Activated CD4-positive, CD25-positive, alpha-beta regulatory T cell treated with anti-CD3 and anti-CD28 coated beads, Interleukin-2, amount 50 U/mL, for 24 hours (primary cell): Measurements from ENCODE around the gene PANX1.

Source experiments
- ATAC-seq, 2 donors: fragments of 150-1000 bp; cut with Tn5 transposase; one replicate each; pipeline ENCODE4 v1.10.0; 2021; ENCODE audit warnings: mild to moderate bottlenecking in 1 of 2, moderate library complexity in 1 of 2

PANX1 gene

DNA sequence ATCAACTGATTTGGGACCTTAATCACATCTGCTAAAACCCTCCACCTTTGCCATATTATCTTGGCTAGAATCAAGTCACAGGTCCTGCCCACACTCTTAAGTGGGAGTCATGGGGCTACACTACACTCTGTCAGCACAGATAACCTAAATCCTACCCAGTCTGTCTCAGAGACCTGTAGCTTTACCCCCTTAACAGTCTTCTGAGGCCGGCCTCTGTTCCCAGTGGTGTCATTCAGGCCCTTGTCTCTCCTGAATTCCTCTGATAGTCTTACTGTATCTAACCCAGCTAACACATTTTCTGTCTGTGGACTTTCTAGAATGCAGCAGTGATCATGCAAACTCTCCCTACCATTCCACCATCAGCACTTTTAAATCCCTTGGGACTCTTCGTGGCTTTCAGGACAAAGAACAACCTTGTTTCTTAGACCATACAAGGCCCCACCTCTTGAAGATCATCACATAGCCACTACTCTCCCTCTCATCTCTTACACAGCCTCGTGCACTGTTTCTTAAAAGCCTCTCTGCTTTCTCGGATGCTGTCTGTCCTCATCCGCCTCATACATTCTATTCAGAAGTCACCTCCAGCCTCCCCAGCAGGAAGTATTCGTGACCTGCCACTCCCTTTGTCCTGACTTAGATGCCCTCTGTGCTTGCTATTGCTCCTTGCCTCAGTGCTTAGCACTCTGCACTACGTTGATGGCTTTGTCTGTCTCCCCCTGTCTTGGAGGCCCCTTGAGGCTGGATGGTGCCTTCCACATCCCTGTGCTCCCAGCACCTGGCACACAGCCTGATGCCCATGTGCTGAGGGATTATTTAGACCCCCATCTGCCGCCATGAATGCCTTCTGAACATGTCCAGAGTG lies 57.9 kb downstream of the PANX1 start:
- no peak for ATAC-seq

DNA sequence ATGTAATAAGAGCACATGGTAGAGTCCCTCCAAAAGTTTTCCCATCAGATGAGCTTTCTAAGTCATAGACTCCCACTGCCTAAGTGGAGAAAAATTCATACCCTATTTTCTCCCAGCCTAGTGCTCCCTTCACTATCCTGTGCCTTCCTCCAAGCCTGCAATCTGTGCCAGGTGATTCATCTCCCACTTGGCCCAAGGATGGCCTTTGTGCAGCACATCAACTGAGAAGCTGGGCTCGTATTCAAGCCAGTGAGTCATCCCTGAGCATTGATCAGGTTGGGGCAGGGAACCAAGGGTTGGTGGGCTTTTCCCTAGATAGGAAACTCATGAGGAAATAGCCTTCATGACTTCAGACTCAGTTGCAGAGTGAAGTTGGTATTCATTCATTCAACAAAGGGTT lies 64.6 kb downstream of the PANX1 start:
- ATAC-seq, result no peak

DNA sequence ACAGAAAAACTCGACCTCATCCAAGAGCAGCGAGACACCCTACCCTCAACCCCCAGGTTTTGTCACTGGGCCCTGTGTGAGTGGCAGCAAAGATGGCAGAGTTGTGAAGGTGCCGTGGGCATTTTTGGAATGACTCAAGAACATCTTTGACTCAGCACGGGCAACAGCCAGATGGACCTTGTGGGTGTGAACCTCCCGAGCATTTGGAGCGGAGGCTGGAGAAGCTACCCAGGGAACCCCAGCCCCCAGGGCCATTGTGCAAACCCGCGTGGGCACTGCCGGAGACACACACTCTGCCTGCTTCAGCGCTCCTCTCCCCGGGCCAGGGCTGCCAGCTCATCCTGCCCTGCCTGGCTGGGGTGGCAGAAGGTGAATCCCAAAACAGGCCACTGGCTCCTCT lies 66.1 kb downstream of the PANX1 start:
- no peak for ATAC-seq

DNA sequence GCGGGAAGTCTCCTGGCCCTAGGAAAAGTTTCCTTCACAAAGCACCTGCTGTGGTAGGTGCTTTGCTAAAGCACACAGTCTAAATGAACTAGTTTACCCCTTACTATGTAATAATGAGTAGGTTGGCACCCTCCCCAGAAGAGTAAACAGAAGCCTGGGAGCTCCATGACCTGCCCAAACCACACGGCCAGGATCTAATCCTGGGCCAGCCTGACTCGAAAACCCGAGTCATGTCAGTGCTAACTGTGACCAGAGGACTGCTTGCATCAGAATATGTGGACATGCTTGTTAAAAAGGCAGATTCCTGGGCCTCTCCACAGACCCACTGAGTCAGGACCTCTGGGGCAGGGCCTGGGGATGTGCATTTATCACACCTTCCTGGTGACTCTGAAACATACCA lies 67.7 kb downstream of the PANX1 start:
- no peak for ATAC-seq

DNA sequence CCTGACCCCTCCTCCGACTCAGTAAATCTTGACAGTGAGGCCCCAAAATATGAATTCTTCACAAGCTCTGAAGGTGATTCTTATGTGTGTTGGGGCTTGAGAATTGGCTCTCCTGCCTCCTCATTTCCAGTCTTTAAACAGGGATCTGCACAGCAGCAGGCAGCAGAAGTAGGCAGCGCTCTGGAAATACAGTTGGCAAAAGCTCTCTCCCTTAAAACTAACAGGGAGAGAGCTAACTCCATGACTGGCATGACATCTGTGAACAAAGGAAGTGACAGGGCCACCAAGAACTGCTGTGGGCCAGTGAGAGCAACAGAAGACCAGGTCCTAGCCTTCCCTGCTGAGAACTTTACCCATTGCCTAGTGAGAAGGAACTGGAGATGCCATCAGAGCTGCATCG lies 70.1 kb downstream of the PANX1 start:
- ATAC-seq, result no peak

DNA sequence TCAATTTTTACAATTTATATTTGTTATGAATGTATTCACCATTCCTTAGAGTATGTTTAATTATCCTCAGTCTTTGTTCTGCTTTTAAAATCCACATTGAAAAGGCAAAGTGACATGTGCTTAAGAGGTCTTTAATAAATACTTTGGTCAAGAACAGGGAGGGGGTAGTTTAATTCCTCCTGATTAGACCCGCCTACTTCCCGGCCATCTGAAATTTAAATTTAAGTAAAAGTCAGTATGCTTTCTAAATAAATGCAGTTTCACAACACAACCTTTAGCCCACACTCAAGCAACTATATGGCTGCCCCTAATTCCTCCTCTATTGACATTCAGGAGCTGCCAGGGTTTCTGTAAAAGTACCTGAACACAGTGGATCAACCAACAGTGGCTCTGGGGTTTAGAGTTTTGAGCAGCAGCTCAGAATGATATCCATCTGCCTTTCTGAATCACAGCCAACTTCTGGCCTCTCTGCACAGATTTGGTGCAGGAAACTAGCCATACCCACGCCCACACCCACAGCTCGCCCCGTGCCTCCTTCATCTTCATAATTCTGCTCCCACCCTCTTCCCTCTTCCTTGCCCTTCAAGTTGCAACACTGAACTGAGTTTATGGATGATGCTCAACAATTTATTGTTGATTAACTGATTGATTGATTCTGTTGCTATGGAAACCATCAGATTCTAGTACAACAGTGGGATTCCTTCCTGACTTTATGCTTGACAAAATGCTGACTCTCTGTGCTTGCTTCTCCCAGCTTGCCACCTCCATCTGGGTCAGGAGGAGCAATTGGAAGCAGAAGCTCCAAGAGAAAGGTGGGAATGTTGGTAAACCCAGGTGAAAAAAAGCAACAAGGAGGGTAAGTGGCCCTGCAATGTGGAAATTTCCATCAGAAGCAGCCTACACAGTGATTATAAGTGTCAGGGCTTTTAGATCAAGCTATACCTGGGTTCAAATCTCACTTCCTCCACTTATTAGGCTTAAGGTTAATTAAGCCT lies 70.8 kb downstream of the PANX1 start:
- ATAC-seq, result no peak

DNA sequence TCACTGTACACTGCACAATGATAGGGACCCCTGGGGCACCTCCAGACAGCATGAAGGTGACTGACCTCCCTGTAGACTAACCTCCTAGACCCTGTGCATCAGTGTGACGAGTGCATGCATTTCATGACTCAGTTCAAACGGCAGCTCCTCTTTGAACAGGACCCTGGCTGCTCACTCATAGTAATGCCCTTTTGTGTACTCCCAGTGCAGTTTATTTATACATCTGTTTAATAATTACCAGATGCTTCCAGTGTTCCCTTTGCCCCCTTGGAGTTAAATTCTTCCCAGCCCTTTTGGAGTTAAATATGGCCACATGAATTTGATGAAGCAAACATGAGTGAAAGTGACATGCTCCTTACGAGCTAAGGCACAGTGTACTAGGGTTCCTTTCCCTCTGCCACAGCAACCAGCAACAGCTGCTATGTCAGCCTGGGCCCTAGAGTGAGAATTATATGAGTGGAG lies 72.4 kb downstream of the PANX1 start:
- ATAC-seq, result no peak

DNA sequence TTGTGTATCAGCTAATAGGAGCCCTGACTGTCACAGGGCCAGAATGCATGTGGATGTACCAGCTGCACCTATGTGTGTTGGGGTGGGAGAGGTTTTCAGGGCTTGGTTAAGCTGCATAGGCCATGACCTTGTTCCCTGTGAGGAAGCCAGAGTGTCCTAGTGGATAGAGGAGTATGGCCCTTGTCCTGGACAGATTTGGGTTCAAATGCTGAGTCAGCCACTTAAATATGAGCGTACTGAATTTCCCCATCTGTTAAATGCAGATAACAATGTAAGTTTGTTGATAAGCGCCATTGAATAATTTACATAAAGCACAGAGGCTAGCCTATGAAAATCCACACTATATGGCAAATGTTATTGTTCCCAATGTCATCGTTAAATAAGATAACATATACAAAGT lies 74.4 kb downstream of the PANX1 start:
- no peak for ATAC-seq

DNA sequence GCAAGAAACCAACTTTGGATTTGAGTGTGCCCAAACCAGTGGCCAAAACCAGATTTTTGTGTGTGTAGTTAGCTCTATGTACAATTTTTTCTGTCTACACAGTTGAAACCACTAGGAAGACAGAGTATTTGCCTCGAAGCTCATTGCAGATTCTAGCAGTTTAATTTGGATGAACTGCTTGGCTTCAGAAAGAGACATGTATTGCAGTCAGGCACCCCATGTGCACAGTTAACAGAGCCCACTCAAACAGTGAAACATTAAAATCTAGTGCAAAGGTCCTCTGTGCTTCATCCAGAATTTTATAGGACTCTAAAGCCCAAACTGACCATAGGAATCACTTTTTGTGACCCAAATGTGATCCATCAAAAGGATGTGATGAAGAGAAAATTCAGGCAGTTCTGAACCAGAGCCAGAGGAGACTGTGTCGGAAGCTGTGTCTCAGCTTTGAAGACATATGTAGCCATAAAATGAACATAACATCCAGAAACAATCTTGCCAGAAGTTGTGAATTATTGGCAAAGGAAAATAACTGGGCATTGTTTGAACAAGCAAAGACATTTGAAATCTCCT lies 82.7 kb downstream of the PANX1 start:
- no peak for ATAC-seq

DNA sequence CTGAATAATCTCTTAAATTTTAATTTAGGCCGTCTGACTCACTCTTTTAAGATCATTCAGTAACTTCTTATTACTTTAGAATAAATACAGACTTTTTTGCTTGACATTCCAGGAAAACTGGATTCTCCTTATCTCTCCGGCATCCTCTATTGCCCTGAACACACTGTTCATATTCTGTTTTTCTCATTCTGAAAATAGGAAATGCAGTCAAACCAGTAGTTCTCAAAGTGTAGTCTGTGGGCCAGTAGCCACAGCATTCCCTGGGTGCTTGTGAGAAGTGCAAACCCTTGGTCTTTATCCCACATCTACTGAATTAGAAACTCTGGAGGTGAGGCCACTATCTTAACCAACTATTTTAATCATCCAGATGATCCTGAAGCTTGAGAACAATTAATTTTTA lies 84.3 kb downstream of the PANX1 start:
- ATAC-seq, result no peak

DNA sequence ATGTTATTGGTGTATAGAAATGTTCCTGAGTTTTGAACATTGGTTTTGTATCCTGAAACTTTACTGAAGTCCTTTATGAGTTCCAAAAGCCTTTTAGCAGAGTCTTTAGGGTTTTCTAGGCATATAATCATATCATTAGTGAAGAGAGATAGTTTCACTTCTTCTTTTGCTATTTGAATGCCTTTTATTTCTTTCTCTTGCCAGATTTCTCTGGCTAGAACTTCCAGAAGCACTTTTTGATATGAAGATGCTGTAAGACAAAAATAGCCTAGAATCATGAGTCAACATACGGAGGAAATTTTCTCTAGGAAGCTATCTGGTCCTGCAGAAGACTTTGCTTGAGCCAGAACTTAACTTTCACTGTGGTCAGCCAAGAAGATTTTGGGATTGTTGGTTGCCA lies 89.1 kb downstream of the PANX1 start:
- no peak for ATAC-seq

DNA sequence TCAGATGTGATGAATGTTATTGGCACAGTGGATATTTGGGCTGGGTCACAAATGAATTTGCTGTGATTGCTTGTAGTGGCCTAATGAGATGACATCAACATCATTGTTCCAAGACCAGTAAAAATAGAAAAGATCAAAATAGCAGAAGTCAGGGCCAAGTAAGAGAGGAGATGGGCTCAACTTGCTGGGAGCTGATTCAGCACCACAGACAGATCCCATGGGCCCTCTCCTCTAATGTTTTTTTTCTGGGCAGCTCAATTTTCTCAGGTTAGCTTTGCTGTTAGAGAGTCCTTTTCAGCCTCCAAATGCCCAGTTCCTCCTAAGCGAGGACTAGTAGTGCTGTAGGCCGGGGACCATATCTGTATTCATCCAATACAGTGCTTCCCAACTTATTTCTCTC lies 89.7 kb downstream of the PANX1 start:
- no peak for ATAC-seq

DNA sequence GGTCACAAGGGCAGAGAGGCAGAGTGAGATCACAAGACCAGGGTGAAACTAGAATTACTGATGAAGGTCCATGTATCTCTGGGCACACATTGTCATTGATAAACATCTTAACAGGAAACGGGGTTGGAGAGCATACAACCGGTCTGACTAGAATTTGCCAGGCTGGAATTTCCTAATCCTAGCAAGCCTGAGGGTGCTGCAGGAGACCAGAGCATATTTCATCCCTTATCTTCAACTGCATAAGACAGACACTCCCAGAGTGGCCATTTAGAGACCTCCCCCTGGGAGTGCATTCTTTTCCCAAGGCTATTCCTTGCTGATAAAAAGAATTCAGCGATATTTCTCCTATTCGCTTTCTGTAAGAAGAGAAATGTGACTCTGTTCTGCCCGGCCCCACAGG lies 91.1 kb downstream of the PANX1 start:
- ATAC-seq, result no peak

DNA sequence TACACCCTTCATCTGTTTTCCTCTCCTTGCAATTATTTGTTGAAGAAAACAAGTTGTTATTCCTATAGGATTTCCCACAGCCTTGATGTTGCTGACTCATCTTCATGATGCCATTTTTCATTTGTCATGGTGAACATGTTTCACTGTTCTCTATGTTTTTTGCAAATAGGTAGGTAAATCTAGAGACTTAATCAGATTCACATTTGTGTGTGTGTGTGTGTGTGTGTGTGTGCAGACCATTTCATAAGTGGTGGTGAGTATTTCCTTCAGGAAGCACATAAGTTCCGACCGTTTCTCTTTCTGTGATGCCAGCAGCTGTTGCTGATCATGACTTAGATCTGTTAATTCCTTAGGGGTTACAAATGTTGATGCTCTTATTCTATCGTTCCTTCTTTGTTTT lies 95.4 kb downstream of the PANX1 start:
- ATAC-seq, result no peak
